Muscle of leg (tissue), 16 donors: Measurements from ENCODE around the gene NSG2. TPM values are rescaled to one million over a fixed set of nuclear protein-coding genes. Genes with fewer than 3 reads are reported as not detected.
A peak's percentile ranks its signal among the peaks of the same experiment; 100 is the strongest.
"Not testable (repeated sequence)": the region's sequence is repeated elsewhere in the genome, so short reads cannot be mapped to it uniquely, and the experiment has no call there.

Experiments used
- DNase-seq: peaks from one replicate; pipeline ENCODE4 v3.0.0; 2013
- H3K27ac ChIP-seq: one replicate; pipeline ENCODE4 v1.5.1; 2013; ENCODE audit warnings: mild to moderate bottlenecking, low read length, control low read depth
- H3K27me3 ChIP-seq: one replicate; pipeline ENCODE4 v1.6.1; 2013; ENCODE audit warnings: low read length; ENCODE audit not compliant: control insufficient read depth, insufficient read depth
- H3K36me3 ChIP-seq: one replicate; pipeline ENCODE4 v1.6.1; 2013; ENCODE audit warnings: low read length; ENCODE audit not compliant: control insufficient read depth, insufficient read depth
- H3K4me1 ChIP-seq: one replicate; pipeline ENCODE4 v1.6.1; 2013; ENCODE audit warnings: low read length; ENCODE audit not compliant: control insufficient read depth, insufficient read depth
- H3K4me3 ChIP-seq: one replicate; pipeline ENCODE4 v1.5.1; 2013; ENCODE audit warnings: low read length, control low read depth
- H3K9me3 ChIP-seq: replicated peaks from 2 replicates; pipeline ENCODE4 v1.6.1; 2013; ENCODE audit warnings: low read depth, low read length; ENCODE audit not compliant: control insufficient read depth
- WGBS: methylation state at CpG from one replicate; pipeline ENCODE4 v1.1.5; 2013; ENCODE audit warnings: missing lambda C conversion rate; ENCODE audit not compliant: insufficient coverage; 5-methylcytosine and 5-hydroxymethylcytosine counted together
- long read RNA-seq, 11 donors: transcript quantifications; one replicate each; lab custom pipeline, GENCODE V29; 2026
- polyA plus RNA-seq, 8 donors: library from polyadenylated mRNA; unstranded; fragments of 120-200 nt; gene quantifications; one replicate each; pipeline versions ENCODE4 v1.2.1 to v1.2.3, GENCODE V29; 2013; ENCODE audit warnings: inconsistent platforms in 1 of 8, low replicate concordance in 1 of 8; ENCODE audit not compliant: insufficient read length in 8 of 8, insufficient read depth in 1 of 8
- total RNA-seq: library from RNA; stranded (reverse); fragments of 120-200 nt; gene quantifications from one replicate; pipeline ENCODE4 v1.2.4, GENCODE V29; 2013

NSG2 gene
- total RNA-seq (0.18 TPM), polyA plus RNA-seq (1 to 10 TPM in 1 of 8 donors, under 1 TPM in 5, not detected in 2; 0.14 to 1.6 (median 0.50) TPM)
- long read RNA-seq, donor 1 = 0 reads
- long read RNA-seq, donor 2 = 0 reads
- long read RNA-seq, donor 3 = 0 reads
- long read RNA-seq, donor 4 = 0 reads
- long read RNA-seq, donor 5 = 0 reads
- long read RNA-seq, donor 6 = 0 reads
- long read RNA-seq, donor 7, transcript NSG2-201 (5 exons, 2,452 nt) = major isoform, 5 of 5 reads
- long read RNA-seq, donor 7, partial matches to known transcripts = 0 of 5 reads
- long read RNA-seq, donor 7, other reads (novel, unspliced or antisense) = 0 of 5 reads
- long read RNA-seq, donor 8 = 0 reads
- long read RNA-seq, donor 9 = 0 reads
- long read RNA-seq, donor 10 = 0 reads
- long read RNA-seq, donor 11 = 0 reads

- no peaks in the 10 kb centered on the region for H3K36me3 ChIP-seq
- under 1% methylated on average over 14 of the region's 17 CpGs for WGBS
- peak; percentile 96 for DNase-seq
- no peak within 1 kb of the TSS for H3K4me3 ChIP-seq
- no peaks in the 10 kb centered on the region for H3K9me3 ChIP-seq
- no peaks in the 10 kb centered on the region for H3K4me1 ChIP-seq
- H3K27me3 ChIP-seq = no peaks in the 10 kb centered on the region
- no peak within 1 kb of the TSS for H3K27ac ChIP-seq
Observed at GRCh38 chr5:174045470-174046025, at the start of gene NSG2. NSG2 (plus strand) TSS chr5:174045706; CDS start chr5:174046756, 1,050 bp downstream.

DNA sequence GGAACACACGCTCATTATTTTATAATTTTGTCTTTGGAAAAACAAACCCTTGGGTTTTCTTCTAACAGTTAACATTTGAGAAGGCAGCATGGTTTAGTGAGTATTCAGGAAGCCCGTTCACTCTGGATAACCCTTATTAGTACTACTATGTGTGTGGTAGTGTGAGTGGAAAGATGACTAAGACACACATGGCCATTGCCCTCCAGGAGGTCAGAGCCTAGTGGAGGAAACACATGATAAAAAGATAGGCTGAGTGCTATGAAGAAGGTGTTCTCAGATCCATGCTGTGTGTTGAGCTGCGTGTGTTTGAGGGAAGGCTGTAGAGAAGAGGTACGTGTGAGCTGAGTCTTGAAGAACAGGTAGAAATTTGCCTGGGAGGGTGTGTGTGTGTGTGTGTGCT is 48.2 kb upstream of the NSG2 start:
- Histone ChIP-seq H3K27ac (no peak overlapping the region), H3K27me3 (peaks cover 2% of the 10 kb centered on the region), H3K4me3 (no peak overlapping the region), H3K36me3 (no peaks in the 10 kb centered on the region), H3K9me3 (no peaks in the 10 kb centered on the region), H3K4me1 (no peaks in the 10 kb centered on the region)
- DNase-seq = no peak
- WGBS = 73% methylated on average over 2 of the region's 4 CpGs

GRCh38 chr5:173998531-173998930 is 47.0 kb upstream of the NSG2 start:
- H3K27me3 ChIP-seq = peaks cover 2% of the 10 kb centered on the region
- DNase-seq = no peak
- H3K36me3 ChIP-seq = no peaks in the 10 kb centered on the region
- no peak overlapping the region for H3K4me3 ChIP-seq
- 80% methylated on average over 1 of the region's 4 CpGs for WGBS
- no peaks in the 10 kb centered on the region for H3K4me1 ChIP-seq
- no peak overlapping the region for H3K27ac ChIP-seq
- no peaks in the 10 kb centered on the region for H3K9me3 ChIP-seq

DNA sequence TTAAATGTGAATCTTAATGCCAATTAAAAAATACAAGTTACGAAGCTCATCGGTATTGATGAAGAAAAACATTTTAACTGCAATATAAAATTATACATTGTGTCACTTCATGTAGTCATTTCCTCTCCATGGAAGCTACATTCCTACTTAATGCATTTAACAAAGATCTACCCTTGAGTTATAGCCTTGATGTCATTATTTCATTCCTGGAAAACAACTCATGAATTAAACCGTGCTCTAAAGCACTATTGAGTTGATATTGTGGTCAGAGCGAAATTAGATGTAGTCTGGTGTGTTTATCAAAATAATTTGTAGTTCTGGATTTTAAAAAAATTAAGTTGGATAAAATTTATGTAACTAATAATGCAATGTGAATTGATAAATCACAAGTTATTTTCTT is 45.4 kb upstream of the NSG2 start:
- DNase-seq = no peak

GRCh38 chr5:174003795-174004194 is 41.7 kb upstream of the NSG2 start:
- Histone ChIP-seq H3K27me3 (peaks cover 4% of the 10 kb centered on the region), H3K9me3 (no peaks in the 10 kb centered on the region), H3K4me3 (no peak overlapping the region), H3K4me1 (no peaks in the 10 kb centered on the region), H3K27ac (no peak overlapping the region), H3K36me3 (no peaks in the 10 kb centered on the region)
- DNase-seq = no peak

More for the DNA sequence above, 45.4 kb upstream of the NSG2 start:
- Histone ChIP-seq H3K9me3 (no peaks in the 10 kb centered on the region), H3K4me3 (no peak overlapping the region), H3K27ac (no peak overlapping the region), H3K27me3 (peaks cover 2% of the 10 kb centered on the region), H3K36me3 (no peaks in the 10 kb centered on the region), H3K4me1 (no peaks in the 10 kb centered on the region)
- no CpG with 5 or more reads among the region's 4 CpGs for WGBS

DNA sequence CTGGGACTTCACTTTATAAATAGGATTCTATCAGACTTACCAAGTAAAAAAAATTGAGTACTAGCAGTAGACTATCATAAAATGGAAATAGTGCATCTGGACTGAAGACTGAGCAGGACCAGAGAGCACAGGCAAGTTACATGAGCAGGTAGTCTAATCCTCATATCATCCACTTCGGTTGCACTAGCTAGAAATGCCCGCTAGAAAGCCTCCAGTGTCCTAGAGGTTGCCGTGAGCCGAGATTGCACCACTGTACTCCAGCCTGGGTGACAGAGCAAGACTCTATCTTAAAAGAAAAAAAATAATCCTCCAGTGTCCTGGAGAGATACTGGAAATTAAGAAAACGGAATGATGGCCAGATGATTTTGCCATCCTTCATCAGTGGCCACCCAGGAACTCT is 36.6 kb upstream of the NSG2 start:
- no peak overlapping the region for H3K27ac ChIP-seq
- peaks cover 2% of the 10 kb centered on the region for H3K27me3 ChIP-seq
- H3K9me3 ChIP-seq = no peaks in the 10 kb centered on the region
- H3K4me3 ChIP-seq = no peak overlapping the region
- H3K36me3 ChIP-seq = no peaks in the 10 kb centered on the region
- 92% methylated on average over 2 of the region's 5 CpGs for WGBS
- DNase-seq = no peak
- H3K4me1 ChIP-seq = no peaks in the 10 kb centered on the region

- Histone ChIP-seq H3K27ac (no peak overlapping the region), H3K36me3 (no peaks in the 10 kb centered on the region), H3K9me3 (no peaks in the 10 kb centered on the region), H3K4me3 (no peak overlapping the region), H3K4me1 (no peaks in the 10 kb centered on the region), H3K27me3 (peaks cover 2% of the 10 kb centered on the region)
- DNase-seq = no peak
- no CpG with 5 or more reads among the region's 1 CpG for WGBS
Observed at GRCh38 chr5:174010365-174010764, 35.1 kb upstream of the NSG2 start.

GRCh38 chr5:174011441-174011840 is 34.1 kb upstream of the NSG2 start:
- Histone ChIP-seq H3K36me3 (no peaks in the 10 kb centered on the region), H3K9me3 (no peaks in the 10 kb centered on the region), H3K27me3 (peaks cover 1% of the 10 kb centered on the region), H3K27ac (no peak overlapping the region), H3K4me1 (no peaks in the 10 kb centered on the region), H3K4me3 (no peak overlapping the region)
- DNase-seq = no peak
- no CpG with 5 or more reads among the region's 3 CpGs for WGBS

GRCh38 chr5:174020069-174020927 is 25.2 kb upstream of the NSG2 start:
- DNase-seq = peak; percentile 3
- WGBS = 85% methylated on average over 5 of the region's 19 CpGs
- not testable (repeated sequence) for H3K4me3 ChIP-seq

DNA sequence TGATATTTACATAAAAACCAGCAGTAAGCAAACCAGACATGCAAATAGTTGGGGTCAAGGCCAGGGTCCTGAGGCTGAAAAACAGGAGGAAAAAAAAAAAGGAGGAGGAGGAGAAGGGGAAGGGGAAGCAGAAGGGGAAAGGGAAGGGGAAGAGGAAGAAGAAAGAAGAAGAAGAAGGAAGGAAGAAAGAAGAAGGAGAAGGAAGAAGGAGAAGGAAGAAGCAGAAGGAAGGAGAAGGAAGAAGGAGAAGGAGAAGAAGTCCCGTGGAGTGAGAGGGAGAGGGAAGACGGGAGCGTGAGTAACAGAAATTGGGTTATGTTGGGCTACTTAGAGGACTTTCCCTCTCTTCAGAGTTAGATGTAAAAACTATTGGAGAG is 24.6 kb upstream of the NSG2 start:
- Histone ChIP-seq H3K36me3 (no peaks in the 10 kb centered on the region), H3K4me1 (no peaks in the 10 kb centered on the region), H3K27ac (no peak overlapping the region), H3K4me3 (no peak overlapping the region), H3K9me3 (no peaks in the 10 kb centered on the region), H3K27me3 (peaks cover 7% of the 10 kb centered on the region)
- WGBS = 75% methylated on average over 3 of the region's 3 CpGs
- DNase-seq = no peak

More at GRCh38 chr5:174020069-174020927, 25.2 kb upstream of the NSG2 start:
- not testable (repeated sequence) for H3K4me1 ChIP-seq, H3K27me3 ChIP-seq, H3K27ac ChIP-seq, H3K9me3 ChIP-seq, H3K36me3 ChIP-seq
